Astrocyte (in vitro differentiated cells and primary cell): Measurements from ENCODE around the gene CYP4A11.

Experiments
- CTCF ChIP-seq: IDR thresholded peaks from 2 replicates; pipeline ENCODE4 v1.5.1; 2011; ENCODE audit warnings: low read depth, mild to moderate bottlenecking, inconsistent platforms, low read length, moderate library complexity; ENCODE audit not compliant: insufficient read depth
- EZH2 ChIP-seq: IDR thresholded peaks from 2 replicates; pipeline ENCODE4 v1.6.1; 2012; ENCODE audit warnings: mild to moderate bottlenecking, low read length, inconsistent platforms; ENCODE audit not compliant: insufficient read depth

- TF ChIP-seq EZH2 (no peak), CTCF (no peak)
Measured at GRCh38 chr1:46969014-46969619, 27.8 kb upstream of the CYP4A11 start.
